ENCODE measurements around the gene SMTNL2.

SMTNL2 gene

GRCh38 chr17:4557626-4558346 is 26.5 kb upstream of the SMTNL2 start:
- CTCF ChIA-PET, result no interaction called here
- TF ChIP-seq CTCF (conservative IDR thresholded peaks at IDR 0.05; ENCODE audit: low read depth), result no peak
- POLR2A ChIA-PET (ENCODE audit: low non-redundant PET), result no interaction called here
- no peak overlapping the region for H3K27ac ChIP-seq
- DNase-seq (ENCODE audit: low spot score), result no peak

- POLR2A ChIA-PET (ENCODE audit: low non-redundant PET), result no interaction called here
Observed at GRCh38 chr17:4558347-4558971, 25.9 kb upstream of the SMTNL2 start.

GRCh38 chr17:4559139-4559791 is 25.1 kb upstream of the SMTNL2 start:
- CTCF ChIA-PET, result interaction anchor here (0.6 to 0.7 kb wide), 2 partner anchors 131 to 372 kb away, joined by 3 read pairs; no protein-coding TSS in a partner anchor
- H3K27ac ChIP-seq, result no peak overlapping the region
- POLR2A ChIA-PET (ENCODE audit: low non-redundant PET), result interaction anchor here (0.6 kb wide), 1 partner anchor 186 kb away, joined by 3 read pairs; no protein-coding TSS in a partner anchor

More at GRCh38 chr17:4558347-4558971, 25.9 kb upstream of the SMTNL2 start:
- no peak for DNase-seq (ENCODE audit: low spot score)
- TF ChIP-seq CTCF (conservative IDR thresholded peaks at IDR 0.05; ENCODE audit: low read depth), result no peak
- CTCF ChIA-PET, result no interaction called here
- H3K27ac ChIP-seq, result no peak overlapping the region

GRCh38 chr17:4559966-4560365 is 24.4 kb upstream of the SMTNL2 start:
- CTCF ChIA-PET, result interaction anchor here (0.6 to 0.7 kb wide), 2 partner anchors 130 to 373 kb away, joined by 3 read pairs; no protein-coding TSS in a partner anchor
- DNase-seq (ENCODE audit: low spot score), result no peak

More at GRCh38 chr17:4559139-4559791, 25.1 kb upstream of the SMTNL2 start:
- no peak for TF ChIP-seq CTCF (conservative IDR thresholded peaks at IDR 0.05; ENCODE audit: low read depth)
- DNase-seq (ENCODE audit: low spot score), result no peak

GRCh38 chr17:4560421-4560820 is 23.9 kb upstream of the SMTNL2 start, which contains the start of gene GGT6:
GGT6 (minus strand) TSS chr17:4560577; CDS start chr17:4560521, 56 bp downstream.
- DNase-seq (ENCODE audit: low spot score), result no peak
- POLR2A ChIA-PET (ENCODE audit: low non-redundant PET), result interaction anchor here (0.5 kb wide), 1 partner anchor 418 kb away, joined by 3 read pairs; no protein-coding TSS in a partner anchor
- H3K27ac ChIP-seq, result no peak within 1 kb of the TSS
- TF ChIP-seq CTCF (conservative IDR thresholded peaks at IDR 0.05; ENCODE audit: low read depth), result no peak
- CTCF ChIA-PET, result interaction anchor here (0.8 kb wide), 1 partner anchor 67 kb away, joined by 5 read pairs; no protein-coding TSS in a partner anchor

More at GRCh38 chr17:4559966-4560365, 24.4 kb upstream of the SMTNL2 start:
- TF ChIP-seq CTCF (conservative IDR thresholded peaks at IDR 0.05; ENCODE audit: low read depth), result no peak
- no peak overlapping the region for H3K27ac ChIP-seq
- POLR2A ChIA-PET (ENCODE audit: low non-redundant PET), result interaction anchor here (0.6 kb wide), 1 partner anchor 187 kb away, joined by 3 read pairs; no protein-coding TSS in a partner anchor

- no peak overlapping the region for H3K27ac ChIP-seq
- no peak for TF ChIP-seq CTCF (conservative IDR thresholded peaks at IDR 0.05; ENCODE audit: low read depth)
- DNase-seq (ENCODE audit: low spot score), result no peak
- ChIA-PET CTCF (interaction anchor here (0.8 kb wide), 1 partner anchor 66 kb away, joined by 5 read pairs; no protein-coding TSS in a partner anchor), POLR2A (ENCODE audit: low non-redundant PET) (interaction anchor here (0.5 kb wide), 1 partner anchor 419 kb away, joined by 3 read pairs; no protein-coding TSS in a partner anchor)
Observed at GRCh38 chr17:4560837-4561256, 23.5 kb upstream of the SMTNL2 start.

Measured in RWPE1 (cell line).